ENCODE data around the gene HJV.

GRCh38 chr1:146029117-146029516 lies 7.6 kb upstream of the HJV start:
- TF ChIP-seq POLR2A (IDR thresholded peaks at IDR 0.05; ENCODE audit: low read depth, low read length), result no peak
- TF ChIP-seq, protein P1, sequence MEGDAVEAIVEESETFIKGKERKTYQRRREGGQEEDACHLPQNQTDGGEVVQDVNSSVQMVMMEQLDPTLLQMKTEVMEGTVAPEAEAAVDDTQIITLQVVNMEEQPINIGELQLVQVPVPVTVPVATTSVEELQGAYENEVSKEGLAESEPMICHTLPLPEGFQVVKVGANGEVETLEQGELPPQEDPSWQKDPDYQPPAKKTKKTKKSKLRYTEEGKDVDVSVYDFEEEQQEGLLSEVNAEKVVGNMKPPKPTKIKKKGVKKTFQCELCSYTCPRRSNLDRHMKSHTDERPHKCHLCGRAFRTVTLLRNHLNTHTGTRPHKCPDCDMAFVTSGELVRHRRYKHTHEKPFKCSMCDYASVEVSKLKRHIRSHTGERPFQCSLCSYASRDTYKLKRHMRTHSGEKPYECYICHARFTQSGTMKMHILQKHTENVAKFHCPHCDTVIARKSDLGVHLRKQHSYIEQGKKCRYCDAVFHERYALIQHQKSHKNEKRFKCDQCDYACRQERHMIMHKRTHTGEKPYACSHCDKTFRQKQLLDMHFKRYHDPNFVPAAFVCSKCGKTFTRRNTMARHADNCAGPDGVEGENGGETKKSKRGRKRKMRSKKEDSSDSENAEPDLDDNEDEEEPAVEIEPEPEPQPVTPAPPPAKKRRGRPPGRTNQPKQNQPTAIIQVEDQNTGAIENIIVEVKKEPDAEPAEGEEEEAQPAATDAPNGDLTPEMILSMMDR (conservative IDR thresholded peaks at IDR 0.05; ENCODE audit: low read depth, low read length), result no peak
- TF ChIP-seq RAD21 (IDR thresholded peaks at IDR 0.05; ENCODE audit: low read length), result no peak
- TF ChIP-seq CEBPB (IDR thresholded peaks at IDR 0.05; ENCODE audit: low read depth, low read length), result no peak
- TF ChIP-seq BHLHE40 (IDR thresholded peaks at IDR 0.05; ENCODE audit: low read depth, low read length), result no peak
- no peak for TF ChIP-seq SMC3 (IDR thresholded peaks at IDR 0.05; ENCODE audit: low read depth, low read length)
- TF ChIP-seq, protein P2, sequence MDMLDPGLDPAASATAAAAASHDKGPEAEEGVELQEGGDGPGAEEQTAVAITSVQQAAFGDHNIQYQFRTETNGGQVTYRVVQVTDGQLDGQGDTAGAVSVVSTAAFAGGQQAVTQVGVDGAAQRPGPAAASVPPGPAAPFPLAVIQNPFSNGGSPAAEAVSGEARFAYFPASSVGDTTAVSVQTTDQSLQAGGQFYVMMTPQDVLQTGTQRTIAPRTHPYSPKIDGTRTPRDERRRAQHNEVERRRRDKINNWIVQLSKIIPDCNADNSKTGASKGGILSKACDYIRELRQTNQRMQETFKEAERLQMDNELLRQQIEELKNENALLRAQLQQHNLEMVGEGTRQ (IDR thresholded peaks at IDR 0.05; ENCODE audit: low read depth, low read length), result no peak

All from IMR-90 (cell line).